Chondrocyte (in vitro differentiated cells): ENCODE measurements around the gene IRF2. TPM values are rescaled to one million over a fixed set of nuclear protein-coding genes. Genes with fewer than 3 reads are reported as not detected.
A peak's percentile ranks its signal among the peaks of the same experiment; 100 is the strongest.
"Not testable (repeated sequence)": the region's sequence is repeated elsewhere in the genome, so short reads cannot be mapped to it uniquely, and the experiment has no call there.

ENCODE experiments used
- DNase-seq: peaks from one replicate; pipeline ENCODE4 v3.0.0; 2021; ENCODE audit warnings: mixed read lengths, low spot score
- H3K27ac Mint-ChIP-seq: one replicate; pipeline ENCODE4 v1.8.0; 2021; ENCODE audit warnings: mild to moderate bottlenecking, moderate library complexity, mixed read lengths; ENCODE audit not compliant: unreplicated experiment
- H3K27me3 Mint-ChIP-seq: 2 replicates; pipeline ENCODE4 v1.8.0; 2021; ENCODE audit warnings: low read depth, mixed read lengths
- H3K36me3 Mint-ChIP-seq: 2 replicates; pipeline ENCODE4 v1.8.0; 2021; ENCODE audit warnings: low read depth, mixed read lengths
- H3K4me1 Mint-ChIP-seq: 2 replicates; pipeline ENCODE4 v1.8.0; 2021; ENCODE audit warnings: low read depth, mild to moderate bottlenecking, mixed read lengths
- H3K4me3 Mint-ChIP-seq: one replicate; pipeline ENCODE4 v1.8.0; 2021; ENCODE audit warnings: mild to moderate bottlenecking, moderate library complexity, mixed read lengths; ENCODE audit not compliant: unreplicated experiment
- H3K9me3 Mint-ChIP-seq: 2 replicates; pipeline ENCODE4 v1.8.0; 2021; ENCODE audit warnings: low read depth, mixed read lengths
- total RNA-seq: library from RNA; stranded (reverse); gene quantifications from 3 replicates; pipeline ENCODE4 v1.2.1, GENCODE V29; 2021
- TF ChIP-seq, protein P1 (sequence below): fragments of 200-600 bp; sonication (generic); IDR thresholded peaks from 2 replicates; pipeline ENCODE4 v1.5.0; 2021; ENCODE audit warnings: antibody characterized with exemption, mild to moderate bottlenecking, moderate library complexity

The IRF2 gene
- total RNA-seq, 1 donor from 2014 or later: 13.2 TPM

DNA sequence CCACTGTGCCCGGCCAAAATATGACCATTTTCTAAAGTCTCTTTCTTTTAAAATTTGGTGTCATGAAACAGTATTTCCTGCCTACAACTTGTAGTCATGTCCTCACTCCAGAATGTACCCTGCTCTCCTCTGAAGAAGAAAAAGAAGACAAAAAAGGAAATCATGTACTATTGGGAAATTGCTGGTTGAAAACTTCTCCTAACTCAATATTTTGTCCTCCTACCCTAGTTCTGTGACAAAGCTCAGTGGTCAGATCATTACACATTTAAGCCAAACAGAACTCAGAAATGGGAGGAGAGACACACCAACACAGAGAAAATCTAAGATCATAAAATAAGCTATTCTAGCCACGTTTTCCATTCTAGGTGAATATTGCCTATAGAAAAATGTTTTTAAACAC lies 127.7 kb downstream of the IRF2 start:
- TF ChIP-seq, protein P1, sequence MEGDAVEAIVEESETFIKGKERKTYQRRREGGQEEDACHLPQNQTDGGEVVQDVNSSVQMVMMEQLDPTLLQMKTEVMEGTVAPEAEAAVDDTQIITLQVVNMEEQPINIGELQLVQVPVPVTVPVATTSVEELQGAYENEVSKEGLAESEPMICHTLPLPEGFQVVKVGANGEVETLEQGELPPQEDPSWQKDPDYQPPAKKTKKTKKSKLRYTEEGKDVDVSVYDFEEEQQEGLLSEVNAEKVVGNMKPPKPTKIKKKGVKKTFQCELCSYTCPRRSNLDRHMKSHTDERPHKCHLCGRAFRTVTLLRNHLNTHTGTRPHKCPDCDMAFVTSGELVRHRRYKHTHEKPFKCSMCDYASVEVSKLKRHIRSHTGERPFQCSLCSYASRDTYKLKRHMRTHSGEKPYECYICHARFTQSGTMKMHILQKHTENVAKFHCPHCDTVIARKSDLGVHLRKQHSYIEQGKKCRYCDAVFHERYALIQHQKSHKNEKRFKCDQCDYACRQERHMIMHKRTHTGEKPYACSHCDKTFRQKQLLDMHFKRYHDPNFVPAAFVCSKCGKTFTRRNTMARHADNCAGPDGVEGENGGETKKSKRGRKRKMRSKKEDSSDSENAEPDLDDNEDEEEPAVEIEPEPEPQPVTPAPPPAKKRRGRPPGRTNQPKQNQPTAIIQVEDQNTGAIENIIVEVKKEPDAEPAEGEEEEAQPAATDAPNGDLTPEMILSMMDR: no peak
- Mint-ChIP-seq H3K9me3 (peaks cover 4% of the 10 kb centered on the region), H3K4me1 (peaks cover 17% of the 10 kb centered on the region), H3K27ac (no peak overlapping the region), H3K27me3 (no peaks in the 10 kb centered on the region), H3K4me3 (no peak overlapping the region), H3K36me3 (no peaks in the 10 kb centered on the region)
- DNase-seq: no peak

GRCh38 chr4:184346273-184346672 lies 128.1 kb downstream of the IRF2 start:
- peaks cover 17% of the 10 kb centered on the region for H3K4me1 Mint-ChIP-seq
- H3K27ac Mint-ChIP-seq, H3K9me3 Mint-ChIP-seq, H3K36me3 Mint-ChIP-seq, DNase-seq, H3K27me3 Mint-ChIP-seq, H3K4me3 Mint-ChIP-seq: not testable (repeated sequence)

DNA sequence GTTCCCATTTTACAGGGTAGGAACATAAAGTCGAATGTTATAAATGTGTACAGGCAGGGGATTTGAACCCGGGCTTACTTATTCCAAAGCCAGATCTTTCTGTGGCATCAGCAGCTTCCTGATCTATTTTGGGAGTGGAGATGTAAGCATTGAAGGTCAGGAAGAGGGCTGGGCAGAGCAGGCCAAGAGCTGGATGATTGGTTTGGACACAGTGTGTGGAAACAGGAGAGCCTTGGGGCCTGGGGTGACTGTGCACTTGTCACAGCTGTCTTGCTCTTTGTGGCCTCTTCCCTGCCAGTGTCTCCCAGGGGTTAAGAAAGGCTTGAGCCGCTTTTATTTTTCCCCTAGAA lies 128.8 kb downstream of the IRF2 start:
- TF ChIP-seq, protein P1: no peak
- H3K9me3 Mint-ChIP-seq: no peaks in the 10 kb centered on the region
- H3K36me3 Mint-ChIP-seq: no peaks in the 10 kb centered on the region
- peaks cover 17% of the 10 kb centered on the region for H3K4me1 Mint-ChIP-seq
- no peak overlapping the region for H3K4me3 Mint-ChIP-seq
- H3K27ac Mint-ChIP-seq: no peak overlapping the region
- DNase-seq: no peak
- no peaks in the 10 kb centered on the region for H3K27me3 Mint-ChIP-seq

- no peak overlapping the region for H3K4me3 Mint-ChIP-seq
- no peak overlapping the region for H3K27ac Mint-ChIP-seq
- no peaks in the 10 kb centered on the region for H3K9me3 Mint-ChIP-seq
- DNase-seq: no peak
- TF ChIP-seq, protein P1: no peak
- peaks cover 17% of the 10 kb centered on the region for H3K4me1 Mint-ChIP-seq
- H3K36me3 Mint-ChIP-seq: no peaks in the 10 kb centered on the region
- no peaks in the 10 kb centered on the region for H3K27me3 Mint-ChIP-seq
These were observed 129.3 kb downstream of the IRF2 start for GRCh38 chr4:184344899-184345572.

DNA sequence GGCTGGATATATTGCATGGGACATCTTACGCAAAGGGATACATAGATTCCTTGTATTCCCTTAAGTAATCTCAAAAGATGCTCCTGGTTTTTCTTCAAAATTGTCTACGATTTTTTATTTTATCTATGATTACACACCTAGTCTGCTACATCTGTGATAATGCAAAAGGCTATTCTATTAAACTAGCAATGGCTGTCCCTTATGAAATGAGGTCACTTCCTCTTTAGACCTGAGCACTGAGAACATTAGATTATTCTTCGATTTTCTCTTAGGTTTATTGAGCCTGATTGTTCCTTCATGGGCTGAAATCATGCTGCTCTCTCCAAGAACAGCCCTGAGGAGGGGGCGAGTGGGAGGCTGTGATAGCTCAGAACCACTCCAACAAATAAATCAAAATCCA lies 129.9 kb downstream of the IRF2 start:
- no peaks in the 10 kb centered on the region for H3K9me3 Mint-ChIP-seq
- no peaks in the 10 kb centered on the region for H3K27me3 Mint-ChIP-seq
- peaks cover 17% of the 10 kb centered on the region for H3K4me1 Mint-ChIP-seq
- H3K36me3 Mint-ChIP-seq: no peaks in the 10 kb centered on the region
- H3K27ac Mint-ChIP-seq: no peak overlapping the region
- TF ChIP-seq, protein P1: no peak
- no peak overlapping the region for H3K4me3 Mint-ChIP-seq
- no peak for DNase-seq

DNA sequence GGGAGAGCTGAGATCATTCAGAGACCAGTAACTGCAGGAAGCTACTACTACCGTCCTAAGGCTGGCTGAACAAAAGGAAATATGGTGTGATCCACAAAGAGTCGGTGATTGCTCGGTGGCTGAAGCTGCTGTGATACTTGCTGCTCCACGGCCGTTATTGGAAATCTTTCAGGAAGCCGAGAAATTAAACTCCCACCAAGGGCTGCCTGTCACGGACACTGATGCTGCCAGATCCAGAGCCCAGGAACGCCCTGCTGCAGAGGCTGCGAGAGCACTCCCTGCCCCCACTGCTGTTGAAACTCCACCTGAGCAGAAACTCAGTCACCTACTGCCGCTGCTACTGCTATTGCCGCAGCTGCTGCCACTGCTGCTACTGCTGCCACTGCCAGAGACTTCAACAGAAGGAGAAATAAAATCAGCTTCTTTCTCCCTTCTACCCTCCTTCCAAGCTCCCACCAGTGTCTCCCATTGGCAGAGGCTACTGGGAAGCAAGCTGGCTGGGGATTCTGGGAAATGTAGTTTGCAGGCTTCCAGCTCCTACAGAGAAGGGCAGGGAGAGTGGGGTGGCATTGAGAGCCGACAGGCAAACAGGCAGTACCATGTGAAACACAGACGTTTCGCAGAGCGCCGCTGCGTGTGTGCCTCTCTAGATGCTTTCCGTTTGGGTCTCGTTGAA lies 130.7 kb downstream of the IRF2 start:
- H3K9me3 Mint-ChIP-seq: no peaks in the 10 kb centered on the region
- no peaks in the 10 kb centered on the region for H3K27me3 Mint-ChIP-seq
- H3K36me3 Mint-ChIP-seq: no peaks in the 10 kb centered on the region
- TF ChIP-seq, protein P1: no peak
- H3K4me3 Mint-ChIP-seq: peak overlapping the region; percentile 88
- H3K4me1 Mint-ChIP-seq: peaks cover 17% of the 10 kb centered on the region
- peak overlapping the region; percentile 70 for H3K27ac Mint-ChIP-seq
- DNase-seq: no peak

- H3K27me3 Mint-ChIP-seq, H3K36me3 Mint-ChIP-seq, H3K27ac Mint-ChIP-seq, DNase-seq, H3K9me3 Mint-ChIP-seq: not testable (repeated sequence)
- peak overlapping the region; percentile 88 for H3K4me3 Mint-ChIP-seq
- H3K4me1 Mint-ChIP-seq: peaks cover 17% of the 10 kb centered on the region
These were observed 131.5 kb downstream of the IRF2 start for GRCh38 chr4:184342857-184343237.
